WTC11 (cell line): ENCODE results near the gene CIRBP. TPM values are rescaled to one million over a fixed set of nuclear protein-coding genes. Genes with fewer than 3 reads are reported as not detected.

ENCODE experiments used
- ATAC-seq: fragments of 200-7000 bp; cut with Tn5 transposase; 2 replicates; pipeline ENCODE4 v1.10.0; 2021; ENCODE audit warnings: mild to moderate bottlenecking, moderate library complexity
- CTCF ChIA-PET: fragments of 300-600 bp; sonication (Branson Sonifier 250); formaldehyde crosslinking; loops from one replicate; lab custom pipeline; 2021; ENCODE audit warnings: antibody characterized with exemption; lab: Charles Lee
- POLR2A ChIA-PET: fragments of 350-600 bp; sonication (Branson Sonifier 250); formaldehyde crosslinking; loops from one replicate; lab custom pipeline; 2021; ENCODE audit warnings: antibody characterized with exemption; lab: Charles Lee
- DNase-seq: peaks from one replicate; pipeline ENCODE4 v3.0.0; 2021; ENCODE audit warnings: low spot score
- H3K27ac Mint-ChIP-seq: 2 replicates; pipeline ENCODE4 v1.8.0; 2021; ENCODE audit warnings: mixed read lengths
- H3K27me3 Mint-ChIP-seq: 2 replicates; pipeline ENCODE4 v1.8.0; 2021; ENCODE audit warnings: low read depth, mild to moderate bottlenecking, moderate library complexity, mixed read lengths
- H3K36me3 Mint-ChIP-seq: 2 replicates; pipeline ENCODE4 v1.8.0; 2021; ENCODE audit warnings: mixed read lengths
- H3K4me1 Mint-ChIP-seq: 2 replicates; pipeline ENCODE4 v1.8.0; 2022; ENCODE audit warnings: mixed read lengths
- H3K4me3 Mint-ChIP-seq: 2 replicates; pipeline ENCODE4 v1.8.0; 2021; ENCODE audit warnings: mild to moderate bottlenecking, moderate library complexity, mixed read lengths
- H3K9me3 Mint-ChIP-seq: 2 replicates; pipeline ENCODE4 v1.8.0; 2021; ENCODE audit warnings: mixed read lengths
- CBFB ChIP-seq: sonication (generic); formaldehyde crosslinking; IDR thresholded peaks from 2 replicates; pipeline ENCODE4 v1.8.1; 2022; ENCODE audit warnings: mild to moderate bottlenecking, low read depth, missing genetic modification reagents
- GRHL2 ChIP-seq: fragments of 250-450 bp; sonication (Bioruptor Pico); IDR thresholded peaks from 2 replicates; pipeline ENCODE4 v1.8.0; 2022; ENCODE audit warnings: mild to moderate bottlenecking, moderate library complexity; ENCODE audit not compliant: insufficient replicate concordance, severe bottlenecking
- JUN ChIP-seq: sonication (generic); formaldehyde crosslinking; IDR thresholded peaks from 2 replicates; pipeline ENCODE4 v1.8.0; 2023; ENCODE audit warnings: mild to moderate bottlenecking, missing genetic modification reagents
- KAT7 ChIP-seq: sonication (generic); formaldehyde crosslinking; IDR thresholded peaks from 2 replicates; pipeline ENCODE4 v1.8.1; 2023; ENCODE audit warnings: missing genetic modification reagents, mild to moderate bottlenecking, borderline replicate concordance
- SP1 ChIP-seq: sonication (generic); formaldehyde crosslinking; conservative IDR thresholded peaks from 2 replicates; pipeline ENCODE4 v1.8.1; 2022; ENCODE audit warnings: missing genetic modification reagents
- ZNF396 ChIP-seq: fragments of 250-450 bp; sonication (Bioruptor Pico); IDR thresholded peaks from 2 replicates; pipeline ENCODE4 v1.8.0; 2021; ENCODE audit warnings: mild to moderate bottlenecking, moderate library complexity, borderline replicate concordance
- ZNF423 ChIP-seq: fragments of 250-450 bp; sonication (Bioruptor Pico); IDR thresholded peaks from 2 replicates; pipeline ENCODE4 v2.1.2; 2022; ENCODE audit warnings: mild to moderate bottlenecking, moderate library complexity
- total RNA-seq: library from RNA; stranded (reverse); gene quantifications from 3 replicates; pipeline ENCODE4 v1.2.3, GENCODE V29; 2021
- TF ChIP-seq, protein P1 (sequence below): sonication (generic); formaldehyde crosslinking; IDR thresholded peaks from 2 replicates; pipeline ENCODE4 v1.8.0; 2022; ENCODE audit warnings: missing genetic modification reagents
- TF ChIP-seq, protein P2 (sequence below): sonication (generic); formaldehyde crosslinking; IDR thresholded peaks from 2 replicates; pipeline ENCODE4 v1.8.0; 2022; ENCODE audit warnings: mild to moderate bottlenecking, missing genetic modification reagents
- TF ChIP-seq, protein P3 (sequence below): fragments of 250-450 bp; sonication (Bioruptor Pico); IDR thresholded peaks from 2 replicates; pipeline ENCODE4 v2.1.2; 2022; ENCODE audit warnings: mild to moderate bottlenecking, moderate library complexity
- TF ChIP-seq, protein P4 (sequence below): sonication (generic); formaldehyde crosslinking; IDR thresholded peaks from 2 replicates; pipeline ENCODE4 v1.8.1; 2022; ENCODE audit warnings: mild to moderate bottlenecking, missing genetic modification reagents, moderate library complexity, borderline replicate concordance
- TF ChIP-seq, protein P5 (sequence below): sonication (generic); formaldehyde crosslinking; IDR thresholded peaks from 2 replicates; pipeline ENCODE4 v1.8.0; 2022; ENCODE audit warnings: mild to moderate bottlenecking, missing genetic modification reagents
- TF ChIP-seq, protein P6 (sequence below): sonication (generic); formaldehyde crosslinking; IDR thresholded peaks from 2 replicates; pipeline ENCODE4 v1.8.0; 2022; ENCODE audit warnings: mild to moderate bottlenecking, missing genetic modification reagents

The CIRBP gene
- total RNA-seq, 1 experiment from 2014 or later: 298 TPM

DNA sequence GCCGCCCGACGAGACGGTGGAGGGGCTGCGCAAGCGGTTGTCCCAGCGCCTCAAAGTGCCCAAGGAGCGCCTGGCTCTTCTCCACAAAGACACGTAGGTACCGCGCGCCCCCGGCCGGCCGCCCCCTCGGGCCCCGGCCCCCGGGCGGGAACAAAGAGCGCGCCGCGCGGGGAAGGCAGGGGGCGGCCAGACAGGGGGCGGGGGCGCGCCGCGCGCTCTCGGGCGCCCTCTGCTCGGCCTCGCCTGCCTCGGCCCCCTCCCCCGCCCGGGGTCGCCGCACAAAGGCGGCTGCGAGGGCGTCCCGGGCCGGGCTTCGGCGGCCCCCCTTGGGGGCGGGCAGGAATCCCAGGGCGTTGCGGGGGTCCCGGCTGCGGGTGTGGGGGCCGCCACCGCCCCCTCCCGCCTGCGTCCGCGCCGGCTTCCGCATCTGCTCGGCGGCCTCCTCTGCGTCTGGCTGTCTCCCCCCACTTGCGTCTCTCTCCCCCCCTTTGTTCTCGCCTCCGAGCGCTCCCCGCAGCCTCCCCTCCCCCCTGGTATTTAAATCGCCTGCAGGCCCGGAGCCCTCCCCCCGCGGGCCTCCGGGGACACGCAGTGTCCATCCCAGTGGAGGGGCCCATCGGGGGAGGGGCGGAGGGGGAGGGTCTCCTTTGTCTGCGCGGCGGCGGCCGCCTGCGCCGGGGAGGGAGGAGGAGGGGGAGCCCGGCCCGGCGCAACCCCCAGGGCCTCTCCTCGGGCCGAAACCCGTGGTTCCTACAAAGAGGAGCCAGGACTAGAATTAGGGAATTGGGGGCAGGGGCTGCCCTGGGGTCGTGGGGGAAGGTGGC, 18.5 kb upstream of the CIRBP start (continued):
- peak; percentile 49; the same call in 1 of the 2 replicates for TF ChIP-seq ZNF423 (CRISPR knock-in tag)
- TF ChIP-seq KAT7 (CRISPR knock-in tag): 0 out of 2 replicates have a peak, but pooled peaks have one; percentile 77

DNA sequence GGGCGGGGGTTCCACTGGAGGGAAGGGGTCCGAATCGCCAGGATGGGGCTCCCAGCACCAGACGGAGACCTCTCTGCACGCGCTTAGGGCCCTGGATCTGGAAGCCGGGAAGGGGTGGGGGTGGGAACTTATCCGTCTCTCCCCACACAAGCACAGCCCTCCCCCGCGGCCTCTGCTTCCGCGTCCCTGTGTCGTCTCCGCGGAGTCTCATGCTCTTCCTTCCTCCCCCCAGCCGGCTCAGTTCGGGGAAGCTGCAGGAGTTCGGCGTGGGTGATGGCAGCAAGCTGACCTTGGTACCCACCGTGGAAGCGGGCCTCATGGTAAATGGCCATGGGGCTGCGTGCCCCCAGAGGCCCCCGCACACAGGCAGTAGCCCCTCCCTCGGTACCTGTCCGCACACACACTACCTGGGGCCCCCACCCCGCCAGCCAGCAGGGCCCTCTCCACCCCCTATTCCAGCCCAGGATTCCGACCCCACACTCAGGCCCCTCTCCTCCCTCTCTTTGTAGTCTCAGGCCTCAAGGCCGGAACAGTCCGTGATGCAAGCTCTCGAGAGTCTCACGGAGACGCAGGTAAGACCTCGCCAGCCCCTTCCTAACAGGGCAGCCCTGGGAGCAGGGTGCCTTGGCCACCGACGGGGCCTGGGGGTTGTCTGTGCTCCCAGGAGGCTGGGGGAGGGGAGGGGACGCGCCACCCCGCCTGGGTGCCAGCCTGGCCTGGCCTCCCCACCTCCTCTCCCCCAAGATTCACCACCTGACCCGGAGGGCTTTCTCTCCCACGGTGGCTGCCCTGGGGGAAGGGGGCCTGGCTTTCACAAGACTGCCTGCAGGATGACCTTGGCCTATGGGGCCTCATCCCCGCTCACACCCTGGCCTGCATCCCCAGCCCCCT, 17.6 kb upstream of the CIRBP start:
- CTCF ChIA-PET: interaction anchor here (1.0 kb wide), 1 partner anchor 14 kb away, joined by 4 read pairs; no protein-coding TSS in a partner anchor
- DNase-seq (no peak), ATAC-seq (no peak)
- TF ChIP-seq, protein P1, sequence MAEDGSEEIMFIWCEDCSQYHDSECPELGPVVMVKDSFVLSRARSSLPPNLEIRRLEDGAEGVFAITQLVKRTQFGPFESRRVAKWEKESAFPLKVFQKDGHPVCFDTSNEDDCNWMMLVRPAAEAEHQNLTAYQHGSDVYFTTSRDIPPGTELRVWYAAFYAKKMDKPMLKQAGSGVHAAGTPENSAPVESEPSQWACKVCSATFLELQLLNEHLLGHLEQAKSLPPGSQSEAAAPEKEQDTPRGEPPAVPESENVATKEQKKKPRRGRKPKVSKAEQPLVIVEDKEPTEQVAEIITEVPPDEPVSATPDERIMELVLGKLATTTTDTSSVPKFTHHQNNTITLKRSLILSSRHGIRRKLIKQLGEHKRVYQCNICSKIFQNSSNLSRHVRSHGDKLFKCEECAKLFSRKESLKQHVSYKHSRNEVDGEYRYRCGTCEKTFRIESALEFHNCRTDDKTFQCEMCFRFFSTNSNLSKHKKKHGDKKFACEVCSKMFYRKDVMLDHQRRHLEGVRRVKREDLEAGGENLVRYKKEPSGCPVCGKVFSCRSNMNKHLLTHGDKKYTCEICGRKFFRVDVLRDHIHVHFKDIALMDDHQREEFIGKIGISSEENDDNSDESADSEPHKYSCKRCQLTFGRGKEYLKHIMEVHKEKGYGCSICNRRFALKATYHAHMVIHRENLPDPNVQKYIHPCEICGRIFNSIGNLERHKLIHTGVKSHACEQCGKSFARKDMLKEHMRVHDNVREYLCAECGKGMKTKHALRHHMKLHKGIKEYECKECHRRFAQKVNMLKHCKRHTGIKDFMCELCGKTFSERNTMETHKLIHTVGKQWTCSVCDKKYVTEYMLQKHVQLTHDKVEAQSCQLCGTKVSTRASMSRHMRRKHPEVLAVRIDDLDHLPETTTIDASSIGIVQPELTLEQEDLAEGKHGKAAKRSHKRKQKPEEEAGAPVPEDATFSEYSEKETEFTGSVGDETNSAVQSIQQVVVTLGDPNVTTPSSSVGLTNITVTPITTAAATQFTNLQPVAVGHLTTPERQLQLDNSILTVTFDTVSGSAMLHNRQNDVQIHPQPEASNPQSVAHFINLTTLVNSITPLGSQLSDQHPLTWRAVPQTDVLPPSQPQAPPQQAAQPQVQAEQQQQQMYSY (CRISPR knock-in tag): peak; percentile 45; the same call in 1 of the 2 replicates
- TF ChIP-seq, protein P2, sequence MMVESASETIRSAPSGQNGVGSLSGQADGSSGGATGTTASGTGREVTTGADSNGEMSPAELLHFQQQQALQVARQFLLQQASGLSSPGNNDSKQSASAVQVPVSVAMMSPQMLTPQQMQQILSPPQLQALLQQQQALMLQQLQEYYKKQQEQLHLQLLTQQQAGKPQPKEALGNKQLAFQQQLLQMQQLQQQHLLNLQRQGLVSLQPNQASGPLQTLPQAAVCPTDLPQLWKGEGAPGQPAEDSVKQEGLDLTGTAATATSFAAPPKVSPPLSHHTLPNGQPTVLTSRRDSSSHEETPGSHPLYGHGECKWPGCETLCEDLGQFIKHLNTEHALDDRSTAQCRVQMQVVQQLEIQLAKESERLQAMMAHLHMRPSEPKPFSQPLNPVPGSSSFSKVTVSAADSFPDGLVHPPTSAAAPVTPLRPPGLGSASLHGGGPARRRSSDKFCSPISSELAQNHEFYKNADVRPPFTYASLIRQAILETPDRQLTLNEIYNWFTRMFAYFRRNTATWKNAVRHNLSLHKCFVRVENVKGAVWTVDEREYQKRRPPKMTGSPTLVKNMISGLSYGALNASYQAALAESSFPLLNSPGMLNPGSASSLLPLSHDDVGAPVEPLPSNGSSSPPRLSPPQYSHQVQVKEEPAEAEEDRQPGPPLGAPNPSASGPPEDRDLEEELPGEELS (CRISPR knock-in tag): no peak
- TF ChIP-seq, protein P3, sequence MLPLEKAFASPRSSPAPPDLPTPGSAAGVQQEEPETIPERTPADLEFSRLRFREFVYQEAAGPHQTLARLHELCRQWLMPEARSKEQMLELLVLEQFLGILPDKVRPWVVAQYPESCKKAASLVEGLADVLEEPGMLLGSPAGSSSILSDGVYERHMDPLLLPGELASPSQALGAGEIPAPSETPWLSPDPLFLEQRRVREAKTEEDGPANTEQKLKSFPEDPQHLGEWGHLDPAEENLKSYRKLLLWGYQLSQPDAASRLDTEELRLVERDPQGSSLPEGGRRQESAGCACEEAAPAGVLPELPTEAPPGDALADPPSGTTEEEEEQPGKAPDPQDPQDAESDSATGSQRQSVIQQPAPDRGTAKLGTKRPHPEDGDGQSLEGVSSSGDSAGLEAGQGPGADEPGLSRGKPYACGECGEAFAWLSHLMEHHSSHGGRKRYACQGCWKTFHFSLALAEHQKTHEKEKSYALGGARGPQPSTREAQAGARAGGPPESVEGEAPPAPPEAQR (CRISPR knock-in tag): no peak
- no peak for TF ChIP-seq GRHL2 (CRISPR knock-in tag)
- TF ChIP-seq, protein P4, sequence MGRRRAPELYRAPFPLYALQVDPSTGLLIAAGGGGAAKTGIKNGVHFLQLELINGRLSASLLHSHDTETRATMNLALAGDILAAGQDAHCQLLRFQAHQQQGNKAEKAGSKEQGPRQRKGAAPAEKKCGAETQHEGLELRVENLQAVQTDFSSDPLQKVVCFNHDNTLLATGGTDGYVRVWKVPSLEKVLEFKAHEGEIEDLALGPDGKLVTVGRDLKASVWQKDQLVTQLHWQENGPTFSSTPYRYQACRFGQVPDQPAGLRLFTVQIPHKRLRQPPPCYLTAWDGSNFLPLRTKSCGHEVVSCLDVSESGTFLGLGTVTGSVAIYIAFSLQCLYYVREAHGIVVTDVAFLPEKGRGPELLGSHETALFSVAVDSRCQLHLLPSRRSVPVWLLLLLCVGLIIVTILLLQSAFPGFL (CRISPR knock-in tag): no peak
- TF ChIP-seq, protein P5, sequence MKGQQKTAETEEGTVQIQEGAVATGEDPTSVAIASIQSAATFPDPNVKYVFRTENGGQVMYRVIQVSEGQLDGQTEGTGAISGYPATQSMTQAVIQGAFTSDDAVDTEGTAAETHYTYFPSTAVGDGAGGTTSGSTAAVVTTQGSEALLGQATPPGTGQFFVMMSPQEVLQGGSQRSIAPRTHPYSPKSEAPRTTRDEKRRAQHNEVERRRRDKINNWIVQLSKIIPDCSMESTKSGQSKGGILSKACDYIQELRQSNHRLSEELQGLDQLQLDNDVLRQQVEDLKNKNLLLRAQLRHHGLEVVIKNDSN (CRISPR knock-in tag): peak; percentile 34; the same call in 1 of the 2 replicates
- no peak for TF ChIP-seq CBFB (CRISPR knock-in tag)
- no peak for TF ChIP-seq JUN (CRISPR knock-in tag)
- TF ChIP-seq, protein P6, sequence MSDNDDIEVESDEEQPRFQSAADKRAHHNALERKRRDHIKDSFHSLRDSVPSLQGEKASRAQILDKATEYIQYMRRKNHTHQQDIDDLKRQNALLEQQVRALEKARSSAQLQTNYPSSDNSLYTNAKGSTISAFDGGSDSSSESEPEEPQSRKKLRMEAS (CRISPR knock-in tag): no peak
- TF ChIP-seq SP1: no peak
- no peak for TF ChIP-seq ZNF396 (CRISPR knock-in tag)
- Mint-ChIP-seq H3K36me3 (peaks cover 29% of the 10 kb centered on the region), H3K27ac (peak overlapping the region; percentile 93), H3K27me3 (no peaks in the 10 kb centered on the region), H3K4me3 (peak overlapping the region; percentile 81), H3K9me3 (no peaks in the 10 kb centered on the region), H3K4me1 (0 out of 2 replicates have a peak, but pooled peaks cover 5% of the 10 kb centered on the region)
- POLR2A ChIA-PET: interaction anchor here (0.6 to 1.2 kb wide), 3 partner anchors 15 to 18 kb away, joined by 3 to 7 read pairs (median 5); partner anchors contain the start of gene CIRBP
